ENCODE measurements around the gene KRT74. TPM values are rescaled to one million over a fixed set of nuclear protein-coding genes. Genes with fewer than 3 reads are reported as not detected.

Gene KRT74
- total and polyA plus RNA-seq, 10 of the 15 experiments (the other 5 are each of a cell fraction or from before 2014, with no cell fraction given), result not detected

GRCh38 chr12:52579468-52580465, 6.1 kb upstream of the KRT74 start (continued):
- TF ChIP-seq PBX3 (IDR thresholded peaks at IDR 0.05; ENCODE audit: insufficient replicate concordance, low read depth, low read length) (no peak), BCL3 (IDR thresholded peaks at IDR 0.05; ENCODE audit: borderline replicate concordance, insufficient read depth, low read depth, low read length, poor library complexity, severe bottlenecking) (no peak), MXI1 (IDR thresholded peaks at IDR 0.05; ENCODE audit: low read depth, low read length) (no peak), CBX3 (IDR thresholded peaks at IDR 0.05; ENCODE audit: borderline replicate concordance, low read depth) (no peak), ATF3 (IDR thresholded peaks at IDR 0.05; ENCODE audit: borderline replicate concordance, extremely low read depth, low read depth, low read length) (no peak), PAX8 (IDR thresholded peaks at IDR 0.05) (no peak), TCF12 (IDR thresholded peaks at IDR 0.05; ENCODE audit: low read depth, low read length) (no peak), EZH2 (IDR thresholded peaks at IDR 0.05; ENCODE audit: borderline replicate concordance, control insufficient read depth, low read depth, low read length) (no peak), ZSCAN29 (IDR thresholded peaks at IDR 0.05) (no peak), CHD1 (IDR thresholded peaks at IDR 0.05; ENCODE audit: low read depth, low read length) (no peak), SIX5 (IDR thresholded peaks at IDR 0.05; ENCODE audit: low read depth, low read length, severe bottlenecking) (no peak), STAT3 (IDR thresholded peaks at IDR 0.05; ENCODE audit: low read depth, low read length) (no peak), TCF3 (IDR thresholded peaks at IDR 0.05; ENCODE audit: borderline replicate concordance, insufficient read depth, low read depth, low read length) (no peak)
